ENCODE measurements around the gene PTPN13.
"Not testable (repeated sequence)": the region's sequence is repeated elsewhere in the genome, so short reads cannot be mapped to it uniquely, and the experiment has no call there.

PTPN13 gene

GRCh38 chr4:86718152-86718551, 124.0 kb downstream of the PTPN13 start:
- DNase-seq (ENCODE audit: low read depth in 2 of 3, low spot score in 2 of 3): no peak

- DNase-seq (ENCODE audit: low read depth in 2 of 3, low spot score in 2 of 3): not testable (repeated sequence)
These were observed 125.0 kb downstream of the PTPN13 start for GRCh38 chr4:86719149-86719548.

GRCh38 chr4:86720508-86721068, 126.5 kb downstream of the PTPN13 start:
- no peak for DNase-seq (ENCODE audit: low read depth in 2 of 3, low spot score in 2 of 3)

GRCh38 chr4:86721412-86721811, 127.3 kb downstream of the PTPN13 start:
- no peak for DNase-seq (ENCODE audit: low read depth in 2 of 3, low spot score in 2 of 3)

GRCh38 chr4:86730310-86730709, 136.2 kb downstream of the PTPN13 start:
- DNase-seq (ENCODE audit: low read depth in 2 of 3, low spot score in 2 of 3): no peak

GRCh38 chr4:86737244-86737643, 143.1 kb downstream of the PTPN13 start:
- DNase-seq (ENCODE audit: low read depth in 2 of 3, low spot score in 2 of 3): no peak

- DNase-seq (ENCODE audit: low read depth in 2 of 3, low spot score in 2 of 3): no peak
These were observed 147.7 kb downstream of the PTPN13 start for GRCh38 chr4:86741846-86742245.

GRCh38 chr4:86744570-86744969, 150.5 kb downstream of the PTPN13 start:
- DNase-seq (ENCODE audit: low read depth in 2 of 3, low spot score in 2 of 3): no peak

- DNase-seq (ENCODE audit: low read depth in 2 of 3, low spot score in 2 of 3): no peak
These were observed 155.0 kb downstream of the PTPN13 start for GRCh38 chr4:86749121-86749520.

- no peak for DNase-seq (ENCODE audit: low read depth in 2 of 3, low spot score in 2 of 3)
These were observed 161.3 kb downstream of the PTPN13 start for GRCh38 chr4:86755388-86755787.

- no peak for DNase-seq (ENCODE audit: low read depth in 2 of 3, low spot score in 2 of 3)
These were observed 163.4 kb downstream of the PTPN13 start for GRCh38 chr4:86757468-86757867.

- no peak for DNase-seq (ENCODE audit: low read depth in 2 of 3, low spot score in 2 of 3)
These were observed 165.2 kb downstream of the PTPN13 start for GRCh38 chr4:86759298-86759697.

- no peak for DNase-seq (ENCODE audit: low read depth in 2 of 3, low spot score in 2 of 3)
These were observed 168.5 kb downstream of the PTPN13 start for GRCh38 chr4:86762649-86763048.

- DNase-seq (ENCODE audit: low read depth in 2 of 3, low spot score in 2 of 3): no peak
These were observed 175.7 kb downstream of the PTPN13 start for GRCh38 chr4:86769794-86770193.

GRCh38 chr4:86771141-86771540, 177.0 kb downstream of the PTPN13 start:
- DNase-seq (ENCODE audit: low read depth in 2 of 3, low spot score in 2 of 3): no peak

- DNase-seq (ENCODE audit: low read depth in 2 of 3, low spot score in 2 of 3): no peak
These were observed 180.9 kb downstream of the PTPN13 start for GRCh38 chr4:86775061-86775460.

- no peak for DNase-seq (ENCODE audit: low read depth in 2 of 3, low spot score in 2 of 3)
These were observed 184.1 kb downstream of the PTPN13 start for GRCh38 chr4:86778175-86778574.

GRCh38 chr4:86788826-86789225, 194.7 kb downstream of the PTPN13 start:
- no peak for DNase-seq (ENCODE audit: low read depth in 2 of 3, low spot score in 2 of 3)

- DNase-seq (ENCODE audit: low read depth in 2 of 3, low spot score in 2 of 3): no peak
These were observed 197.0 kb downstream of the PTPN13 start for GRCh38 chr4:86791126-86791525.

GRCh38 chr4:86809809-86810208, 215.7 kb downstream of the PTPN13 start:
- DNase-seq (ENCODE audit: low read depth in 2 of 3, low spot score in 2 of 3): no peak

GRCh38 chr4:86810847-86811246, 216.7 kb downstream of the PTPN13 start:
- no peak for DNase-seq (ENCODE audit: low read depth in 2 of 3, low spot score in 2 of 3)

- DNase-seq (ENCODE audit: low read depth in 2 of 3, low spot score in 2 of 3): no peak
These were observed 221.5 kb downstream of the PTPN13 start for GRCh38 chr4:86815653-86816052.

- no peak for DNase-seq (ENCODE audit: low read depth in 2 of 3, low spot score in 2 of 3)
These were observed 222.6 kb downstream of the PTPN13 start for GRCh38 chr4:86816501-86817273.

Measured in activated CD8-positive, alpha-beta memory T cell treated with anti-CD3 and anti-CD28 coated beads for 48 hours (primary cell).